Adipocyte (in vitro differentiated cells): ENCODE measurements around the gene SPSB4.

Experiments used
- DNase-seq: peaks from one replicate; pipeline ENCODE4 v3.0.0-alpha.2; 2015; ENCODE audit warnings: low read depth
- H3K27me3 ChIP-seq: replicated peaks from 2 replicates; pipeline ENCODE4 v1.7.0; 2013; ENCODE audit warnings: mild to moderate bottlenecking, low read length, moderate library complexity; ENCODE audit not compliant: control insufficient read depth, insufficient read depth
- H3K36me3 ChIP-seq: 2 replicates; pipeline ENCODE4 v1.7.0; 2013; ENCODE audit warnings: low read length, mild to moderate bottlenecking, moderate library complexity; ENCODE audit not compliant: control insufficient read depth, insufficient read depth, severe bottlenecking
- H3K4me1 ChIP-seq: 2 replicates; pipeline ENCODE4 v1.7.0; 2013; ENCODE audit warnings: mild to moderate bottlenecking, low read length, moderate library complexity; ENCODE audit not compliant: control insufficient read depth, insufficient read depth
- H3K4me3 ChIP-seq: 2 replicates; pipeline ENCODE4 v1.7.0; 2013; ENCODE audit warnings: mild to moderate bottlenecking, low read length, moderate library complexity
- H3K9ac ChIP-seq: 2 replicates; pipeline ENCODE4 v1.7.0; 2013; ENCODE audit warnings: mild to moderate bottlenecking, low read length, moderate library complexity
- H3K9me3 ChIP-seq: 2 replicates; pipeline ENCODE4 v1.7.0; 2013; ENCODE audit warnings: mild to moderate bottlenecking, low read length, moderate library complexity; ENCODE audit not compliant: control insufficient read depth

SPSB4 gene

DNA sequence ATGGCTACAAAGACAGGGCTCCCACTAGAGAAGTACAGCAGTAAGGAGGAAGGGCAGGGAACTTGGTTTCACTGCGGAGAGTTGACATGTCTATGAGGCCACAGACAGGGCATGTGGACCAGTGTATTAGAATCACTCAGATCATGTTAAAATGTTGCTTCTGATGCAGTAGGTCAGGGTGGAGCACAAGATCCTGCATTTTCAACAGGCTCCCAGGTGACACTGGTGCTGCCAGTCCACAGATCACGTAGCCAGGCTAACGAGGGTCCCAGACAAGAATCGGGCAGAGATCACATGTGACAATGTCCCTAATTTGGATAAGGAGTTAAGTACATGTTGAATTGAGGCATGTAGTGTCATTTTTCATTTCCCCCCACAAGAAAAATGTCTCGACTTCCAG is 73.6 kb downstream of the SPSB4 start:
- Histone ChIP-seq H3K9ac (no peak overlapping the region), H3K4me3 (no peak overlapping the region), H3K9me3 (peaks cover 15% of the 10 kb centered on the region), H3K36me3 (no peaks in the 10 kb centered on the region), H3K27me3 (peaks cover 62% of the 10 kb centered on the region), H3K4me1 (no peaks in the 10 kb centered on the region)
- DNase-seq: no peak

DNA sequence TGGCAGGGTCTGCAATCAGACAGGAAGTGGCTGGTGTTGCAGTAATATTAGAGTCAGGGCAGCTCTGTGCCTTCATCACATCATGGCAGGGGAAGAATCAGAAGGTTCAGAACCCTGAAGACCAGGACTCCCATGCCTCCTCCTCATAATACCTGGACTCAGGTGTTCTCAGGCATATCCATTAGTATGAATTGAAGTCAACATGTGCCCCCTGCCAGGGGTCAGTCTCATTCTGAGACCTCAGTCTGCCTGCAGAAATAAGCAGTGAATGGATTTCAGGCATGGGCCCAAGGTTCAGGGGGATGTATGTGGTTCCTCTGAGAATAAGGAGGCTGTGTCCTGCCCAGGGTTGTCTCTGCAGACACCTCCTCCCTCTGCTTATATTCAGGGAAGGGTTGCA is 74.2 kb downstream of the SPSB4 start:
- no peak overlapping the region for H3K4me3 ChIP-seq
- H3K4me1 ChIP-seq: no peaks in the 10 kb centered on the region
- no peak for DNase-seq
- H3K36me3 ChIP-seq: no peaks in the 10 kb centered on the region
- H3K9me3 ChIP-seq: peaks cover 15% of the 10 kb centered on the region
- H3K9ac ChIP-seq: no peak overlapping the region
- peaks cover 69% of the 10 kb centered on the region for H3K27me3 ChIP-seq

DNA sequence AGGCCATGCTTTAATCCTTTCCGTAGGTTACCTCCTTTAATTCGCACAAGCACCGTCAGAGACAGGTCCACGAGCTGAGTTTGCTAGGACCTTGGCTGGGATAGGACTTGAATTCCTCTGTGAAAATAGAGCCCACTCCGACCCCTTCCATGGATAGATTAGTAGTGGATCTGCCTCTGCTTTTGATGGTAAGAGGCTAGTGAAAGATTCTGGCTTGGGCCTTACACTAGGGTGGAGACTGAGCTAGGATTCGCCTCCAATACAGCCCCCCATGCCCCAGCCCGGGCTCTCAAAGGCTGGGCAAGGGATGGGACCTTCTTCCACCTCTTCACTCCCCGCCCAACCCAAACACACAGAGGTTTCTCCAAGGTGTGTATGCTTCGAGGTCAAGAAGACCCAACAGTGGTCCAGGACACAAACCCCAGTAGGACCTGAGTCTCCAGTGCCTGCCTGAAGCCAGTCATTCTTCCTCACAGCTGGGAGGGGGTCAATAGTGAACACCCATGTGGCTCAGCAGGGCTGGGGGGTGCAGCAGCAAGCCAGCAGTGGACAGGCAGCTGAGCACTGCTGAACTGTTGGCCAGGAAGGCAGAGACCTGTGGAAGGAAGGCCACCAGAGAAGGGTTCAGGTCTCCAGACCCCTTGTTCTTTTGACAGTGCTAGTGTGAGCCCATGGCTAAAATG is 75.7 kb downstream of the SPSB4 start:
- H3K9ac ChIP-seq: no peak overlapping the region
- H3K36me3 ChIP-seq: no peaks in the 10 kb centered on the region
- H3K9me3 ChIP-seq: peaks cover 18% of the 10 kb centered on the region
- H3K27me3 ChIP-seq: peaks cover 75% of the 10 kb centered on the region
- H3K4me3 ChIP-seq: no peak overlapping the region
- DNase-seq: no peak
- no peaks in the 10 kb centered on the region for H3K4me1 ChIP-seq

DNA sequence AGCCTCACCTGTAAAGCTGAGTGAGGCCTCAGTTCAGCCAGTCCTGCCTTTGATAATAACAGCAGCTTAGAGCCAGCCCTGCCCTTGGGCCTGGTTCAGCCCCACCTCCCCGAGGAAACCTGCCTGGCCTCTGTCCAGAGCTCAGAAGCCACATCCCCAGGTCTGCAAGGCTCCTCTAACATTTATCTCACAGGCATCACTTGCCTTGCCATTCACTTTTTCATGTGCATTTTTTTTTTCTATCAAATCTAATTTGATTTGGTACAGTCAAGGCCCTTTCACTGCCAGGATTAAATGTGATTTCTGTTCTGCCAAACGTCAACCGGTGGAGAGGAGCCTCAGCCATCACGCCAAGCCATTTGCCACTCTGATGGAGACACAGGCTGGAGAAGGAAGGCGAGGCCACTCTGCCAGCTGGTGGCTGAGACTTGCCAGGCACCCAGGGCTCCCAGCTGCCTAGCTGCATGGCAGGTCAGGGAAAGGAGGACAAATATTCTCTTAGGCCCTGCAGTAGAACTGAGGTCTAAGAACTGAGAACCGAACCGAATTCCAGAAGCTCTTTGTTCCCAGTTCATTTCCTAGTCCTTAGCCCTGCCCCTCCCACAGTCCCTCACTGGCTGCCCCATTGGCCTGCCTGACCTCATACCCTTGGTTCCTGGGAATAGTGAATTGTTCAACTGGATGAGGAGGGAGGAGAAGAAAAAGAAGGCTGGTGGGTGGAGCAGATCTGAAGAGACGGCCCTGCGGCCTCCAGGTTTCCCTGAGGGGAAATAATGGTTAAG is 76.4 kb downstream of the SPSB4 start:
- Histone ChIP-seq H3K9me3 (peaks cover 22% of the 10 kb centered on the region), H3K9ac (no peak overlapping the region), H3K36me3 (no peaks in the 10 kb centered on the region), H3K4me3 (no peak overlapping the region), H3K4me1 (no peaks in the 10 kb centered on the region), H3K27me3 (peaks cover 75% of the 10 kb centered on the region)
- no peak for DNase-seq

DNA sequence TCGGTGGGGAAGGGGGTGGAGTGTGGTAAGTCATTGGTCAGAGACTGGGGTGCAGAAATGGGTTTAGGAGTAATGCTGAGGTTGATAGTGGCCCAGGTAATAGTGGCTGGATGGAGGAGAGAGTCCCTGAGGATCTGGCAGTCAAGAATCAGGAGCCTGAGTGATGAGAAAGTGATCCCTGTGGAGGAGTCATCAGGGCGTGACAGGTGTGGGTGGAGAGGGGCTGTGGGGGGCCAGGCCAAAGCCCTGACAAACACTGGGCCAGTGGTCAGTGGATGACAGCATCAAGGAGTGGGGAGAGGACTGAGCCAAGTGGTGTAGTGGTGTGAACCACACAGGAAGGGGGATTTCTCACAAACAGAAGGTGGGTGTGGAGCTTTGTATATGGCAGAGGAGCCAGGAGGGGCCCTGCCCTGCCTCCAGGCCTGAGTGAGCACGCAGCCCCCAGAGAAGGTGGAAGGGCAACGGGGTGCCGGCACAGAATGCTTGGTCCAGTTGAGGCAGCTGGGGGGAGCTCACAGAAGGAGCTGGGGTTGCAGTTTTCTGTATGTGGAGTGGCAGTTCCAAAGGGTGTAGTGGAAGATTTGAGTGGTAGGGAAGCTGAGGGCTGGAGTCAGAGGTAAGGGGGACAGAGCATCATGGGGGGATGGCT is 77.1 kb downstream of the SPSB4 start:
- peaks cover 22% of the 10 kb centered on the region for H3K9me3 ChIP-seq
- no peak overlapping the region for H3K4me3 ChIP-seq
- no peak overlapping the region for H3K9ac ChIP-seq
- peaks cover 72% of the 10 kb centered on the region for H3K27me3 ChIP-seq
- DNase-seq: no peak
- no peaks in the 10 kb centered on the region for H3K4me1 ChIP-seq
- H3K36me3 ChIP-seq: no peaks in the 10 kb centered on the region

DNA sequence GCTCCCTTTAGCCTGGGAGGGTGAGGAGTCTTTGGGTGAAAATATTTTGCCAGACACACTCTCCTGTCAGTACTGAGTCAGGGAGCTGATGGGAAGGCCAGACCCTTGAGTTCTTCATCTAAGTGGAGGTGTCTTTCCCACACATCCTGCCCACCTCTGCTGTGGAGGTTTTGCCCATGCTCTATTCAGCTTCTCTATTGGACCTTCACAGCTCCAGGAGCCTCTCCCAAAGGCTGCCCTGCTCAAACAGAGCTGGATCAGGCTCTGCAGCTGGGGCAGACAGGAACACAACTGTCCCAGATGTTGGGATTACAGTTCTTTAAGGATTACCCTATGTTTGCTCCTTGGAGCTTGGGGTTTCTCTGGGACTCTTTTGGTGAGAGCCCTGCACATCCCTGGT is 77.9 kb downstream of the SPSB4 start:
- DNase-seq: no peak
- no peak overlapping the region for H3K9ac ChIP-seq
- H3K9me3 ChIP-seq: peaks cover 23% of the 10 kb centered on the region
- H3K4me1 ChIP-seq: no peaks in the 10 kb centered on the region
- peaks cover 65% of the 10 kb centered on the region for H3K27me3 ChIP-seq
- no peaks in the 10 kb centered on the region for H3K36me3 ChIP-seq
- no peak overlapping the region for H3K4me3 ChIP-seq

DNA sequence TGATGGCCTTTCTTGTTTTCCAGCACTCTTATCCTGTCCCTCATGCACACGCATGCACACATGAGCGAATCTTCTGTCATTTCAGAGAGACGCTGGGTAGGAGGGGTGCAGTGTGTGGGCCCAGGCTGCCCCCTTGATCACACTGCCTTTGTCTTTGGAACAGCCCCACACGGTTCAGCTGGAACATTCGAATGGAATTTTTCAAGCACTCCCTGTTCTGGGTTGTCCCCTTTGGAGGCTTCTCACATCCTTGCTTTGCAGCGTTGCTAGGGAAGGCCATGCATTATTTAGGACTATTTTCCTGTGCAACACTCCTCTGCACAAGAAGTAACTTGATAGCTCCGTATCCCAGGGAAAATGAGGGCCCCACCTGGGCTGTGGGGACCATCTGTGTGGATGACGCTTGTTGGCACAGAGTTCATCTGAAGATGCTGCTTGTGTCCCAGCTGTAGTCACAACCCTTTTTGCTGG is 78.4 kb downstream of the SPSB4 start:
- Histone ChIP-seq H3K9ac (no peak overlapping the region), H3K4me3 (no peak overlapping the region), H3K4me1 (no peaks in the 10 kb centered on the region), H3K9me3 (peaks cover 28% of the 10 kb centered on the region), H3K36me3 (no peaks in the 10 kb centered on the region), H3K27me3 (peaks cover 59% of the 10 kb centered on the region)
- no peak for DNase-seq

DNA sequence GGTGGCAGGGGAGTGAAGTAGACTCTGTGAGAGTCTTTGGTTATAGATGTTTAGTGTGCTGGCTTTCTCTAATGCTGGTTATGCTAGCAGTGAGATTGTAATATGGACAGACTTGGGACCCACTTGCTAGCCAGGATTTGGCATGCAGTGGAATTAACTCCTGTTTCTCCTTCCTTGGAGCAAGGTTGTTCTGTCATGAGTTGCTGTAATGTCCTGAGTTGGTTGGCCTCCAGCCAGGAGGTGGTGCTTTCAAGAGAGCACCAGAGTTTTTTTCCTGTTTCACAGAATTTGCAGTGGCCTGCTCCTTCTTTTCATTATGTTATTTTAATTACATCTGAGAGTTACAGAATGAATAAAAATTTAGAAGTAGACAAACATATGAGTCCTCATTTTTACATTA is 92.4 kb downstream of the SPSB4 start:
- Histone ChIP-seq H3K4me1 (no peaks in the 10 kb centered on the region), H3K27me3 (no peaks in the 10 kb centered on the region), H3K9ac (no peak overlapping the region), H3K36me3 (no peaks in the 10 kb centered on the region), H3K9me3 (peaks cover 33% of the 10 kb centered on the region), H3K4me3 (no peak overlapping the region)
- no peak for DNase-seq

DNA sequence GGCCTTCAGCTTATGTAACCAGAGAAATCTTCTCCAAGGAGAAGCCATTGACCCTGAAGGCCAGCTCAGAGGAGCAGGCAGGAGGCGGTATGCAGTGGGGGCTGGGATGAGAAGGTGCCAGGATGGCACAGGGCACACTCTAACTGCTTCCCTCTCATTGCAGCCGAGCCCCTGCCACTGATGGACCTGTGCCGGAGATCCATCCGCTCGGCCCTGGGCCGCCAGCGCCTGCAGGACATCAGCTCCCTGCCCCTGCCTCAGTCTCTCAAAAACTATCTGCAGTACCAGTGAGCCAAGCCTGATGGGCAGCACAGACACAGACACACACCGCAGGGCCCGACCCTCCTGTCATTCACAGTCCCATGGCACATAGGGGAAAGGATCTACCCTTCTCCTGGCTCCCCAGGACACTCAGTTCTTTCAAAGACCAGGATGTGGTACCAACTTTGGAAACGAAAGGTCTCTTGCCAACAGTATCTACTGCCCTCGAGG is 95.9 kb downstream of the SPSB4 start:
- H3K4me3 ChIP-seq: no peak overlapping the region
- H3K27me3 ChIP-seq: peaks cover 5% of the 10 kb centered on the region
- H3K9ac ChIP-seq: no peak overlapping the region
- no peaks in the 10 kb centered on the region for H3K36me3 ChIP-seq
- no peak for DNase-seq
- peaks cover 25% of the 10 kb centered on the region for H3K9me3 ChIP-seq
- H3K4me1 ChIP-seq: no peaks in the 10 kb centered on the region

DNA sequence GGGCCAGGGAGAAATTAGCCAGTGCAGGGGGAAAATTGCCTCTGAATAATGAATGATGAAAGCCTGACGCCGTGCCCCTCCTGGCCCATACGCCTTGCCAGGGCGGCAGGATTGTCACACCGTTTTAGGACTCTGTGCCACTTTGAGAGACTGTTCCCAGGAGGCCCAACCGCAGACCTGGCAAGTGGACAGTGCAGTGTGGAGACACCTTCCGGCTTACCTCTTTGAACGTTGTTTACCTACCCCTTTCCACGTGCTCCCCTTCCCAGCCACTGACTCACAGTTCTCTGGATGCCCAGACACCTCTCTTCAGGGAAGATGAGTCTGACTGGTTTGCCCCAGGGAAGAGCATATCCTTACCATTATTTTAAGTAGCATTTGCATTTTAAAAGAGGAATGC is 96.5 kb downstream of the SPSB4 start:
- no peak overlapping the region for H3K9ac ChIP-seq
- H3K36me3 ChIP-seq: no peaks in the 10 kb centered on the region
- no peaks in the 10 kb centered on the region for H3K4me1 ChIP-seq
- peaks cover 19% of the 10 kb centered on the region for H3K9me3 ChIP-seq
- no peak overlapping the region for H3K4me3 ChIP-seq
- H3K27me3 ChIP-seq: peaks cover 5% of the 10 kb centered on the region
- DNase-seq: no peak

DNA sequence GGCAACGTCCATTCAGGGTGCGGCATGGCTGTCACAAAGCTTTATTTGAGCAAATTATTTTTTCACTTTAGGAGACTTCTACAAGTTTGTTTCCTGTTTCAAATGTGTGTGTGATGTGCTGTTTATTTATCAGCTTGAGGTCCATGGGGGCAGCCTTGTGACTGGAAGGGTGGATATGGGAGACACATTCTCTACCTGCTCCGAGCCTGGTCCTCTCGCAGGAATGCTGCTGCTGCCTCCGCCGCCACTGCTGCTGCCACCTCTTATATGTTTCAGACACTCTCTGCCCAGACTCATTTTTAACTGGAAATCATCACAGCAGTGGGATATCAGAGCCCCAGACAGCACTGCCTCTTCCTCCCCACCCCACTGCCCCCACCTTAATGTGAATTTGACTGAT is 97.0 kb downstream of the SPSB4 start:
- H3K9ac ChIP-seq: no peak overlapping the region
- no peaks in the 10 kb centered on the region for H3K36me3 ChIP-seq
- H3K9me3 ChIP-seq: peaks cover 16% of the 10 kb centered on the region
- H3K4me3 ChIP-seq: no peak overlapping the region
- H3K4me1 ChIP-seq: no peaks in the 10 kb centered on the region
- H3K27me3 ChIP-seq: peaks cover 5% of the 10 kb centered on the region
- DNase-seq: no peak
